ENCODE measurements around the gene CHRNG.

- TF ChIP-seq, protein P1, sequence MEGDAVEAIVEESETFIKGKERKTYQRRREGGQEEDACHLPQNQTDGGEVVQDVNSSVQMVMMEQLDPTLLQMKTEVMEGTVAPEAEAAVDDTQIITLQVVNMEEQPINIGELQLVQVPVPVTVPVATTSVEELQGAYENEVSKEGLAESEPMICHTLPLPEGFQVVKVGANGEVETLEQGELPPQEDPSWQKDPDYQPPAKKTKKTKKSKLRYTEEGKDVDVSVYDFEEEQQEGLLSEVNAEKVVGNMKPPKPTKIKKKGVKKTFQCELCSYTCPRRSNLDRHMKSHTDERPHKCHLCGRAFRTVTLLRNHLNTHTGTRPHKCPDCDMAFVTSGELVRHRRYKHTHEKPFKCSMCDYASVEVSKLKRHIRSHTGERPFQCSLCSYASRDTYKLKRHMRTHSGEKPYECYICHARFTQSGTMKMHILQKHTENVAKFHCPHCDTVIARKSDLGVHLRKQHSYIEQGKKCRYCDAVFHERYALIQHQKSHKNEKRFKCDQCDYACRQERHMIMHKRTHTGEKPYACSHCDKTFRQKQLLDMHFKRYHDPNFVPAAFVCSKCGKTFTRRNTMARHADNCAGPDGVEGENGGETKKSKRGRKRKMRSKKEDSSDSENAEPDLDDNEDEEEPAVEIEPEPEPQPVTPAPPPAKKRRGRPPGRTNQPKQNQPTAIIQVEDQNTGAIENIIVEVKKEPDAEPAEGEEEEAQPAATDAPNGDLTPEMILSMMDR (IDR thresholded peaks at IDR 0.05; ENCODE audit: poor library complexity) = no peak
- no peak for TF ChIP-seq EZH2phosphoT487 (IDR thresholded peaks at IDR 0.05; ENCODE audit: low read depth, severe bottlenecking, unreplicated experiment)
- TF ChIP-seq EZH2 (IDR thresholded peaks at IDR 0.05; ENCODE audit: borderline replicate concordance) = no peak
Measured at GRCh38 chr2:232571026-232571474, 31.6 kb downstream of the CHRNG start.

Measured in hepatocyte (in vitro differentiated cells).